GM12801 (cell line): ENCODE data around the gene SGMS2.

ENCODE experiments used
- TF ChIP-seq, protein P1 (sequence below): IDR thresholded peaks from one replicate; pipeline ENCODE4 v1.5.1; 2011; ENCODE audit warnings: control low read depth; ENCODE audit not compliant: insufficient read length; ENCODE audit errors: extremely low read depth

SGMS2 gene

DNA sequence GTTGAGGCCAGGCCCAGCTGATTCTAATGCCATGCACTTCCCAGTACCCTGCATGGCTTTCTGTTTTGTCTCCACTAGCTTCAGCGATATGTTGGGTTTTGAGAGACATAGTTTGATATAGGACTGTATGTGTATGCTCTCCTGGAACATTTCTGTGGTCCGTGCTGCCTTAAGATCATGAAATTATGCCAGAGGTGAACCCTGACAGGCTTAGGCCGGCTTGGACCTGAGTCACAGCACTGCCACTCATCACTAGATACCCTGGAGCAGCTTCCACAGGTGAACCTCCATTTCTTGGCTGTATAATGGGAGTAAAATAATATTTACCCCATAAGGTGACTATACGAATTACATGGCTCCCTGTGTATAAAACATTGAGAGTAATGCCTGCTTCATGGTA is 6.4 kb downstream of the SGMS2 start:
- TF ChIP-seq, protein P1, sequence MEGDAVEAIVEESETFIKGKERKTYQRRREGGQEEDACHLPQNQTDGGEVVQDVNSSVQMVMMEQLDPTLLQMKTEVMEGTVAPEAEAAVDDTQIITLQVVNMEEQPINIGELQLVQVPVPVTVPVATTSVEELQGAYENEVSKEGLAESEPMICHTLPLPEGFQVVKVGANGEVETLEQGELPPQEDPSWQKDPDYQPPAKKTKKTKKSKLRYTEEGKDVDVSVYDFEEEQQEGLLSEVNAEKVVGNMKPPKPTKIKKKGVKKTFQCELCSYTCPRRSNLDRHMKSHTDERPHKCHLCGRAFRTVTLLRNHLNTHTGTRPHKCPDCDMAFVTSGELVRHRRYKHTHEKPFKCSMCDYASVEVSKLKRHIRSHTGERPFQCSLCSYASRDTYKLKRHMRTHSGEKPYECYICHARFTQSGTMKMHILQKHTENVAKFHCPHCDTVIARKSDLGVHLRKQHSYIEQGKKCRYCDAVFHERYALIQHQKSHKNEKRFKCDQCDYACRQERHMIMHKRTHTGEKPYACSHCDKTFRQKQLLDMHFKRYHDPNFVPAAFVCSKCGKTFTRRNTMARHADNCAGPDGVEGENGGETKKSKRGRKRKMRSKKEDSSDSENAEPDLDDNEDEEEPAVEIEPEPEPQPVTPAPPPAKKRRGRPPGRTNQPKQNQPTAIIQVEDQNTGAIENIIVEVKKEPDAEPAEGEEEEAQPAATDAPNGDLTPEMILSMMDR: no peak

DNA sequence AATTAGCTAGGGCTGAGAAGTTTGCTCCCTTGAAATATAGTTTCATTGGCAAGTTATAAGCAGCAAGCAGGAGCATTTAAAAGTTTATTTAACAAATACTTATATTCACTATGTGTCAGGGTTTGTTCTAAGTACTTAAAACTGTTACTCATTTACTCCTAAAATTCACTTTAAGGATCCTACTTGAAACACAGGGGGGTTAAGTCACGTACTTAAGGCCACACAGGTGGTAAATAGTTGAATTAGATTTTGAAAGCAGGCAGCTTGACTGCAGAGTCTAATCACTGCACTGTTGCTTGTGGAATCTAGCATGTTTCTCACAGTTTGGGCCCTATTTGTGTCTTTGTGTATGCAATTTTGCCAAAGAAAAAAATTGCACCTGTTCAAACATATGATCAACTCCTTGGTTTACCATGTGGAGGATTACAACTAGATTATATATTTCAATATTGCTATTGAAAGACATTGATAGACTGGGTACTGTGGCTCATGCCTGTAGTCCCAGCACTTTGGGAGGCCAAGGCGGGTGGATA is 7.6 kb downstream of the SGMS2 start:
- TF ChIP-seq, protein P1: no peak

DNA sequence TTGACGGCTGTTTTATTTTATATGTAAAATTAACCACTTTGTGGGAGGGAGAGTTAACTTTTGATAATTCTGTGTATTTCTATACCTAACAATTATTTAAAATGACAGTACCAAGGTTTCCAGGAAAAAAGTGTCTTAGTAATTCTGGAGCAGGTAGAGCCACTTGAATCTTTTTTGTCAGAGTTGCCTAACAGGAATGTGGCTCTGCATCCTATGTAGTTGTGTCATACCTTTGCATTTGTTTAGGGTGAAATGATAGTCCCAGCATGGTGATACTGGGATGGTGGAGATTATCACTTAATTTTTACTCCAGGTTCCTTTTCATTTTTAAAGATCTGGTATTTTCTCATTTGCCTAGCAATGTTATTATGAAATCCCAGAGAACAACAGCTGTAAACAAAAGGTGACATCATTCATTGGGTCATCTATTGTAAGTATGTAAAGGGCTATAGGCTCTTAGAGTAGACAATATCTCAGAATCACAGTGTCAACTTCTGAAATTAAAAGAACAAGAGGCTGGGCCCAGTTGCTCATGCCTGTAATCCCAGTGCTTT is 9.6 kb downstream of the SGMS2 start:
- TF ChIP-seq, protein P1: no peak

DNA sequence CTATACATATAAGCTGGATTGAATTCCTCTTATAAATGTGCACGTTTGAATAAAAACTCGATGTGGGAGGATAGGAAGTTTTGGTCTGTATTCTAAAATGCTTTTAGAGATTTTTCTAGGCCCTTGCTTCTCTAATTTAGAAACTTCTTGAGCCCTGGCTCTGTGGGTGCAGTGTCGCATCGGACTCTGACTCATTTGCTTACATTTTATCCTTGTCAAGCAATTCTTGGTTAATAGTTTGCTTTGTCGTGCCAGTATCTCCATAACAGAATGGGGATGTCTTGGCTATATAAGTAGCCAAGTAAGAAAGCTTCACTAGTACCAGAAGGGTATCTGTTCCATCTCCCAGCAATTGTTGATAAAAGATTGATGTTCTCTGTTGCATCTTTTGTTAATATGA is 10.7 kb downstream of the SGMS2 start:
- TF ChIP-seq, protein P1: no peak

DNA sequence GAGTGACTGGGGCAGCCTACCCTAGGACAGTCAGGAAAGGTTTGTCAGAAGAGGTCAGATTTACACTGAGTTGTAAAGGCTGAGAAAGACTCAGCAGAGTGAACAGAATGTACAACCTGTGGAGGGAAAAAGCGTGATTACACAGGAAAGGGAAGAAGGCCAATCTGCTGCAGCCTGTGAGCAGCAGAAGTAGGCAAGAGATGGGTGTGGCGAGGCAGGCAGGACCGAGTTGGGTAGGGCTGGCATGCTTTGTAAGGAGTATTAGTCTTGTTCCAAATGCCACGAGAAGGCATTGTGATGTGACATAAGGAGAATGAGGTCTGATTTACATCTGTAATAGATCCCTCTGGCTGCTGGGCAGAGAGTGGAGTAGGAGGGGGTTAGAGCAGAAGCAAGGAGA is 12.6 kb downstream of the SGMS2 start:
- TF ChIP-seq, protein P1: no peak

DNA sequence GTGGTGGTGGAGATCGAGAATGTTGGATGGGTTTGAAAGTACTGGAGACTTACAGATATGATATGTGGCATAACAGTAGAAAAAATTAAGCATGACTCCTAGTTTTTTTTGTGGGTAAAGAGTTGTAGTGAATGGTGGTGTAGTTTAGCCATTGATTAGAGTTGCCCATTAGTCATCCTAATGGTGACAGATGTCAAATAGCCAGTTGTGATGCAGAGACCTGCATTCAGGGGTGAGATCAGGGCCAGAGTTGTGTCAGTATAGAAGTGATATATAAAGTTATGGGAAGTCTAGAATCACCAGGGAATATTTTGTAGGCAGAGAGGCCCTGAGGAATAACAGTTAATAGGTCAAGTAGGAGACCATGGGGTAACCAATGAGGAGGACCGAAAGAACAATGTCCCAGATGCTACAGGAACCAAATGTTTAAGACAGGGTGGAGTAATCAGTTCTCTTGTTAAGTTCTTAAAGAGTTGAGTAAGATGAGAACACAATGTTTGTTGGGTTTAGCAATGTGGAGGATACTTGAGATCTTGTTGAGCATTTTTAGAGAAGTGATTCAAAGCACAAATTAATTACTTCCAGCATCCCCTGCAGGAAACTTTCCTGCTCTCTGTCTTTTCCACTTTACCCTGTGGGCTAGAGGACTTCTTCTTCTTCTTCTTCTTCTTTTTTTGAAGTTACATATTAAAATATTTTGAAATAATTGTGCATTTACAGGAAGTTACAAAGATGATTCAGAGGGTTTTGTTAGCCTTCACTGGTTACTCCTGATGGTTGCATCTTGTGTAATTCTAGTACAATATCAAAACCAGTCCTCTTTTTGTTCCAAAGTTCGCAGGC is 13.3 kb downstream of the SGMS2 start:
- TF ChIP-seq, protein P1: no peak

DNA sequence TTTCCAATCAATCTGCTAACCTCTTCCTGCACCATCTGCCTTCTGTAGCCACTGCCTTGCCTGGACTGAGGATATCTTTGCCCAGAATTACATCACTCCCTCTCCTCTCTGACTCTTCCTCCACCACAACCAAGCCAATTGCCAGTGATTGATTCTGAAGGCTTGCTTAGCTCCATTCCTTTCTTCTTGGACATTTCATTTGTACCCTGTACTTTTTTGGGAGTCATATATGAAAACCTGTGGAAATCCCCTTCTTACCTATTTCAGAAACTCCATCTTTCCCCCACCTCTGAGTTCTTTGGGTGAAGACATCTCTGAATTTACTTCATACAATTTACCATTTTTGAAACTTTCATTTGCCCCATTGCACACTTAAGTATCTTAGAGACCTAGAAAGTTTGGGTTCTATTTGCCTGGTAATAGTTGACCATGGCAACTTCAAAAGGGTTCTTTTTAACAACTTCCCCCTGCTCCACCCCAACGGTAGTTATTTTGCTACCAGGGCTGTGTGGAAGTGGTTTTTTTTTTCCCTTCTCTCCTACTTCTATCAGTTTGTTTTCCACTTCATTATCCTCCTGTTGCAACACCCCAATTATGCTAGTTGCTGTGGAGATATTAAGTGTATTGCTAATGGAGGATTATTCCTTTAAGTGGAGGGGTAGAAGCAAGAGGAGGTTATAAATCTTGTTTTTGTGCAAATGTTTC is 14.3 kb downstream of the SGMS2 start:
- TF ChIP-seq, protein P1: no peak
